Lower leg skin (tissue), 3 donors: ENCODE results near the gene STUB1.

Experiments used
- POLR2A ChIP-seq, 2 donors: fragments of 450-650 bp; IDR thresholded peaks; one replicate each; pipeline ENCODE4 v1.6.1; 2016 to 2017; ENCODE audit warnings: antibody characterized with exemption in 2 of 2, mild to moderate bottlenecking in 1 of 2, moderate library complexity in 1 of 2
- TF ChIP-seq, protein P1 (sequence below), 3 donors: fragments of 450-650 bp; IDR thresholded peaks; one replicate each; pipeline ENCODE4 v1.5.1; 2016; ENCODE audit warnings: antibody characterized with exemption in 3 of 3, mild to moderate bottlenecking in 3 of 3, moderate library complexity in 2 of 3

DNA sequence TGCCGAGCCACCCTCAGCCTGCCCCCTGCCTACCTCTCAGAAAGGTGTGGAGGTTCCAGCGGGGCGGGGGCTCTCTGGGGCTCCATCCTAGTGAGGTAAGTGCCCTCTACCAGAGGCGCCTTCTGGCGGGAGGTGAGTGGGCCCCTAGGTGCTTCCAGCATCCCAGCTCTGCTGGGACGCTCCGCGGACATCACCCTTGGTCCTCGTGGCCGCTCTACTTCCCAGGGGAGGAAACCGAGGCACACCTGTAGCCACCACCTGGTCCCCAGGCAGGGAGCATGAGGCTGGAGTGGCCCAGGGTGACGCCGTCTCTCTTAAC lies 37.2 kb upstream of the STUB1 start:
- TF ChIP-seq POLR2A (IDR thresholded peaks at IDR 0.05): no peak
- TF ChIP-seq, protein P1, sequence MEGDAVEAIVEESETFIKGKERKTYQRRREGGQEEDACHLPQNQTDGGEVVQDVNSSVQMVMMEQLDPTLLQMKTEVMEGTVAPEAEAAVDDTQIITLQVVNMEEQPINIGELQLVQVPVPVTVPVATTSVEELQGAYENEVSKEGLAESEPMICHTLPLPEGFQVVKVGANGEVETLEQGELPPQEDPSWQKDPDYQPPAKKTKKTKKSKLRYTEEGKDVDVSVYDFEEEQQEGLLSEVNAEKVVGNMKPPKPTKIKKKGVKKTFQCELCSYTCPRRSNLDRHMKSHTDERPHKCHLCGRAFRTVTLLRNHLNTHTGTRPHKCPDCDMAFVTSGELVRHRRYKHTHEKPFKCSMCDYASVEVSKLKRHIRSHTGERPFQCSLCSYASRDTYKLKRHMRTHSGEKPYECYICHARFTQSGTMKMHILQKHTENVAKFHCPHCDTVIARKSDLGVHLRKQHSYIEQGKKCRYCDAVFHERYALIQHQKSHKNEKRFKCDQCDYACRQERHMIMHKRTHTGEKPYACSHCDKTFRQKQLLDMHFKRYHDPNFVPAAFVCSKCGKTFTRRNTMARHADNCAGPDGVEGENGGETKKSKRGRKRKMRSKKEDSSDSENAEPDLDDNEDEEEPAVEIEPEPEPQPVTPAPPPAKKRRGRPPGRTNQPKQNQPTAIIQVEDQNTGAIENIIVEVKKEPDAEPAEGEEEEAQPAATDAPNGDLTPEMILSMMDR (IDR thresholded peaks at IDR 0.05): no peak
